IPS-18c (cell line): Measurements from ENCODE around the gene RGL4.
"Not testable (repeated sequence)": the region's sequence is repeated elsewhere in the genome, so short reads cannot be mapped to it uniquely, and the experiment has no call there.

Experiments used
- H3K4me3 ChIP-seq: 2 replicates; pipeline ENCODE4 v1.7.0; 2013; ENCODE audit warnings: low read depth, mild to moderate bottlenecking, low read length, moderate library complexity; ENCODE audit not compliant: insufficient read depth
- H3K9me3 ChIP-seq: one replicate; pipeline ENCODE4 v1.6.1; 2013; ENCODE audit warnings: mild to moderate bottlenecking, low read length, moderate library complexity; ENCODE audit not compliant: control insufficient read depth, insufficient read depth

Gene RGL4

GRCh38 chr22:23675502-23676415, 15.1 kb upstream of the RGL4 start:
- H3K4me3 ChIP-seq: no peak overlapping the region
- no peaks in the 10 kb centered on the region for H3K9me3 ChIP-seq

- not testable (repeated sequence) for H3K4me3 ChIP-seq, H3K9me3 ChIP-seq
Observed at GRCh38 chr22:23676841-23677700, 13.7 kb upstream of the RGL4 start.

GRCh38 chr22:23677701-23677995, 13.2 kb upstream of the RGL4 start:
- Histone ChIP-seq H3K4me3 (no peak overlapping the region), H3K9me3 (no peaks in the 10 kb centered on the region)

- H3K4me3 ChIP-seq: no peak overlapping the region
- no peaks in the 10 kb centered on the region for H3K9me3 ChIP-seq
Observed at GRCh38 chr22:23678133-23678532, 12.7 kb upstream of the RGL4 start.

GRCh38 chr22:23681026-23681809, 9.6 kb upstream of the RGL4 start:
- Histone ChIP-seq H3K9me3 (no peaks in the 10 kb centered on the region), H3K4me3 (no peak overlapping the region)

- Histone ChIP-seq H3K9me3 (no peaks in the 10 kb centered on the region), H3K4me3 (no peak overlapping the region)
Observed at GRCh38 chr22:23682077-23682476, 8.7 kb upstream of the RGL4 start.

- Histone ChIP-seq H3K4me3 (no peak overlapping the region), H3K9me3 (no peaks in the 10 kb centered on the region)
Observed at GRCh38 chr22:23682827-23683355, 7.9 kb upstream of the RGL4 start.

- H3K4me3 ChIP-seq: no peak overlapping the region
- H3K9me3 ChIP-seq: no peaks in the 10 kb centered on the region
Observed at GRCh38 chr22:23683545-23683944, 7.3 kb upstream of the RGL4 start.

GRCh38 chr22:23684026-23684425, 6.8 kb upstream of the RGL4 start:
- no peaks in the 10 kb centered on the region for H3K9me3 ChIP-seq
- no peak overlapping the region for H3K4me3 ChIP-seq

- no peaks in the 10 kb centered on the region for H3K9me3 ChIP-seq
- no peak overlapping the region for H3K4me3 ChIP-seq
Observed at GRCh38 chr22:23684561-23685031, 6.2 kb upstream of the RGL4 start.

GRCh38 chr22:23685205-23685784, 5.5 kb upstream of the RGL4 start:
- Histone ChIP-seq H3K9me3 (no peaks in the 10 kb centered on the region), H3K4me3 (no peak overlapping the region)

GRCh38 chr22:23686416-23687024, 4.3 kb upstream of the RGL4 start:
- H3K9me3 ChIP-seq: no peaks in the 10 kb centered on the region
- H3K4me3 ChIP-seq: no peak overlapping the region

GRCh38 chr22:23688121-23688520, 2.7 kb upstream of the RGL4 start:
- Histone ChIP-seq H3K4me3 (no peak overlapping the region), H3K9me3 (no peaks in the 10 kb centered on the region)

GRCh38 chr22:23688571-23688970, 2.2 kb upstream of the RGL4 start:
- Histone ChIP-seq H3K9me3 (no peaks in the 10 kb centered on the region), H3K4me3 (no peak overlapping the region)

- no peaks in the 10 kb centered on the region for H3K9me3 ChIP-seq
- H3K4me3 ChIP-seq: no peak overlapping the region
Observed at GRCh38 chr22:23689414-23689813, 1.4 kb upstream of the RGL4 start.

GRCh38 chr22:23691748-23692423, 1.1 kb downstream of the RGL4 start:
- Histone ChIP-seq H3K4me3 (no peak overlapping the region), H3K9me3 (no peaks in the 10 kb centered on the region)
